Lower lobe of right lung (tissue), 2 donors: Measurements from ENCODE around the gene CCDC110. TPM values are rescaled to one million over a fixed set of nuclear protein-coding genes. Genes with fewer than 3 reads are reported as not detected.
A peak's percentile ranks its signal among the peaks of the same experiment; 100 is the strongest.
"Not testable (repeated sequence)": the region's sequence is repeated elsewhere in the genome, so short reads cannot be mapped to it uniquely, and the experiment has no call there.

Source experiments
- ATAC-seq, 2 donors: fragments of 200-7000 bp; cut with Tn5 transposase; one replicate each; pipeline ENCODE4 v1.9.1; 2020 to 2022; ENCODE audit warnings: mild to moderate bottlenecking in 2 of 2, moderate library complexity in 2 of 2
- DNase-seq: peaks from one replicate; pipeline ENCODE4 v3.0.0-alpha.2; 2020
- H3K27ac ChIP-seq: fragments of 200-600 bp; one replicate; pipeline ENCODE4 v1.8.0; 2022
- H3K27me3 ChIP-seq: fragments of 200-600 bp; one replicate; pipeline ENCODE4 v1.8.0; 2022; ENCODE audit warnings: low read depth
- H3K36me3 ChIP-seq: fragments of 200-600 bp; one replicate; pipeline ENCODE4 v1.8.0; 2022; ENCODE audit warnings: mild to moderate bottlenecking
- H3K4me1 ChIP-seq: fragments of 200-600 bp; one replicate; pipeline ENCODE4 v1.8.0; 2022
- H3K4me3 ChIP-seq: fragments of 200-600 bp; one replicate; pipeline ENCODE4 v1.8.0; 2022; ENCODE audit warnings: mild to moderate bottlenecking
- H3K9me3 ChIP-seq: fragments of 200-600 bp; one replicate; pipeline ENCODE4 v1.8.0; 2022
- CTCF ChIP-seq: fragments of 200-600 bp; IDR thresholded peaks from one replicate; pipeline ENCODE4 v1.8.0; 2022; ENCODE audit warnings: antibody characterized with exemption, mild to moderate bottlenecking
- intact Hi-C: fragments of 100-400 bp; cut with DNase I; formaldehyde crosslinking; loops from one replicate; pipeline ENCODE4 v1.11.0; 2022
- total RNA-seq: library from RNA; stranded (reverse); fragmentation: NEBNext Ultra II Directional; extraction: Animal tissue kit (Norgen Biotek cat#: 25700); gene quantifications from one replicate; pipeline ENCODE4 v1.2.1, GENCODE V29; 2021
- donor health status: DM: no; HTN: yes; CAD: no; lungs with severe emphysema.

The CCDC110 gene
- total RNA-seq, 1 donor from 2014 or later: 0.44 TPM

GRCh38 chr4:185514182-185514697 lies 42.7 kb upstream of the CCDC110 start:
- H3K27me3 ChIP-seq: no peaks in the 10 kb centered on the region
- no peak overlapping the region for H3K4me3 ChIP-seq
- H3K27ac ChIP-seq: peak overlapping the region; percentile 56
- H3K9me3 ChIP-seq: no peaks in the 10 kb centered on the region
- DNase-seq (no peak), ATAC-seq (peak in 1 of 2 donors; percentile 5)
- intact Hi-C loops: no loop called here
- H3K4me1 ChIP-seq: peaks cover 13% of the 10 kb centered on the region
- no peaks in the 10 kb centered on the region for H3K36me3 ChIP-seq
- TF ChIP-seq CTCF: no peak

DNA sequence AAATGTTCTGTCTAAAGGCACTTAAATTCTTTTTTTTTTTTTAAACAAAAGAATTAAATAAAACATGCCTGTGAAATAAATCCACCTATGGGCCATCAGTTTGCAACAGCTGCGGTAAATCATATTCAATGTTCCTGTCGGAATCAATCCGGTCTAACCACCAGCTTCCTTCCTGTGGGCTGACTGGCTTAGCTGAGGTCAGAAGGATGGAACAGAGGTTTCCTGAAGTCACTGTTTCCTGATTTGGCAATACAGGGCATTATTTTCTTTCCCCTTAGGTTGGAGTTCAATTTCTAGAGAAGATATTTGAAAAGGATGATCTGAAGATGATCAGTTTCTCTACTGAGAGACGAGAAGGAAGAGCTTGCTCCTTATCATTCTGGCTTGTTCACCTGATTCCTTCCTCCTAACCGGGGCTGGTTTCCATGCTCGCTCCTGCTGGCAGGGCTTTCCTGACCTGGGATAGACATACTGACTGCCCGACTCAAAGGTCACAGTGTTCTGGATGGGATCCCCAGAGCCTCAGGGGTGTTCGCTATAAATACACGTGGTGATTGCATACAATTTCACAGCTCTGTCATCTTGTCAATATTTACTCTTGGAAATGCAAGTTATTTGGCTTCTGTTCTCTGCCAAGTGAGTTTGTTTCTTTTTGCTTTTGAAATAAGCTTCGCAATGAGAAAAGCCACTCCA lies 42.1 kb upstream of the CCDC110 start:
- H3K4me3 ChIP-seq: peak overlapping the region; percentile 6
- H3K36me3 ChIP-seq: no peaks in the 10 kb centered on the region
- H3K27ac ChIP-seq: peak overlapping the region; percentile 56
- H3K27me3 ChIP-seq: no peaks in the 10 kb centered on the region
- ATAC-seq (peak; percentile 50 to 68), DNase-seq (no peak)
- intact Hi-C loops: no loop called here
- no peak for TF ChIP-seq CTCF
- H3K4me1 ChIP-seq: peaks cover 13% of the 10 kb centered on the region
- no peaks in the 10 kb centered on the region for H3K9me3 ChIP-seq

DNA sequence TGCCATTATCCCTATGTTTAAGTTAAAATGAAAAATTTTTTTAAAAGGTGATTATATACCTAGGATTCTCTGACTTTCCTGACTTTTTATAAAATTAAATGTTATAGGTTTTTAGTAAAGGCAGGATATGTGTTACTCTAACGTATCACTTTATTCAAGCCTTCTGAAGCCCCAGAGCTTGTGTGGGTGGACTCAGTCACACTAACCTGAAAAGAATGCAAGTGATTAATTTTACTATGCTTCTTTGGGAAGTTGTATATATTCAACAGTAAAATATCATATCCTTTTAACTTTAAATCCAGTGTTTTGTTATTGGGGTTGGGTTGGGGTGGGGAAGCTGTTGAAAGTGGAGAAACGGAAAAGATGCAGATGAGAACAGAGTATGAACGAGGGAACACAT lies 41.0 kb upstream of the CCDC110 start:
- Histone ChIP-seq H3K4me3 (no peak overlapping the region), H3K4me1 (peaks cover 13% of the 10 kb centered on the region), H3K36me3 (no peaks in the 10 kb centered on the region), H3K9me3 (no peaks in the 10 kb centered on the region), H3K27ac (no peak overlapping the region), H3K27me3 (no peaks in the 10 kb centered on the region)
- ATAC-seq (no peak), DNase-seq (no peak)
- TF ChIP-seq CTCF: no peak
- intact Hi-C loops: no loop called here

GRCh38 chr4:185511243-185511642 lies 39.7 kb upstream of the CCDC110 start:
- H3K27ac ChIP-seq, intact Hi-C loops, H3K4me3 ChIP-seq: not testable (repeated sequence)

GRCh38 chr4:185510806-185511205 lies 39.3 kb upstream of the CCDC110 start:
- Histone ChIP-seq H3K9me3 (no peaks in the 10 kb centered on the region), H3K27me3 (no peaks in the 10 kb centered on the region), H3K36me3 (no peaks in the 10 kb centered on the region), H3K4me3 (no peak overlapping the region), H3K4me1 (peaks cover 13% of the 10 kb centered on the region), H3K27ac (no peak overlapping the region)
- DNase-seq (no peak), ATAC-seq (no peak)
- intact Hi-C loops: no loop called here
- no peak for TF ChIP-seq CTCF

More at GRCh38 chr4:185511243-185511642, 39.7 kb upstream of the CCDC110 start:
- DNase-seq, H3K27me3 ChIP-seq, H3K9me3 ChIP-seq, ATAC-seq, H3K36me3 ChIP-seq: not testable (repeated sequence)
- peaks cover 13% of the 10 kb centered on the region for H3K4me1 ChIP-seq

DNA sequence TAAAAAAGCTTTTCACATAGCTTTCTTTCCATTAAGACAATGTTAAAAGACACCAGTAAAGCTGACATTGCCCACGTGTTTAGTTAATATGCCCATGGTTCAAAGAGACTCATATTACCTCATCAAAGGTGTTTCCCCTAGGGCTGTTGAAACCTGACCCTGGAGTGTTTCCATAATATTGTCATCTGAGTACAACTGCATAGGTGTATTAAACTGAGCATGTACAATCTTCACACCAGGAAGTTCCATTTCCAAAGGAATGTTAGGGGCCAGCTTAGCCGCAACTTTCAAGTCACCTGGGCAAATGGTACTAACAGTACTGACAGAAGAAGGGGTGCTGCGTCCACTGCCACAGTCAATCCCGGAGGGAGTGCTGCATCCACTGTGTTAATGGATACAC lies 36.6 kb upstream of the CCDC110 start:
- no peak for TF ChIP-seq CTCF
- Histone ChIP-seq H3K27ac (no peak overlapping the region), H3K9me3 (no peaks in the 10 kb centered on the region), H3K36me3 (peaks cover 4% of the 10 kb centered on the region), H3K27me3 (no peaks in the 10 kb centered on the region), H3K4me3 (no peak overlapping the region), H3K4me1 (peaks cover 1% of the 10 kb centered on the region)
- peak; percentile 51 to 72 for ATAC-seq
- intact Hi-C loops: no loop called here
- DNase-seq: no peak
